A673 (cell line): ENCODE data around the gene KCNRG. TPM values are rescaled to one million over a fixed set of nuclear protein-coding genes. Genes with fewer than 3 reads are reported as not detected.
A peak's percentile ranks its signal among the peaks of the same experiment; 100 is the strongest.

Experiments used
- BruUV-seq: library from RNA; stranded (reverse); fragments of 400-500 nt; replicated peaks from 2 replicates; lab custom pipeline; 2021; lab: Mats Ljungman, UMichigan
- CTCF ChIA-PET: fragments of 300-600 bp; sonication (Branson Sonifier 250); formaldehyde crosslinking; loops from one replicate; lab custom pipeline; 2022; ENCODE audit warnings: antibody characterized with exemption; lab: Charles Lee
- POLR2A ChIA-PET: fragments of 300-600 bp; sonication (Branson Sonifier 250); formaldehyde crosslinking; loops from one replicate; lab custom pipeline; 2022; ENCODE audit warnings: antibody characterized with exemption; ENCODE audit not compliant: low non-redundant PET; lab: Charles Lee
- DNase-seq: peaks from one replicate; pipeline ENCODE4 v3.0.0-alpha.2; 2015; ENCODE audit warnings: low spot score
- H3K27ac ChIP-seq: fragments of 200-600 bp; sonication (generic); 2 replicates; pipeline ENCODE4 v1.5.1; 2016; ENCODE audit warnings: mixed run types, low read depth, mild to moderate bottlenecking, mixed read lengths, antibody characterized with exemption, low read length; ENCODE audit not compliant: poor library complexity, severe bottlenecking
- H3K27me3 ChIP-seq: fragments of 200-600 bp; sonication (generic); replicated peaks from 2 replicates; pipeline ENCODE4 v1.6.1; 2017; ENCODE audit warnings: mixed run types, low read depth, mild to moderate bottlenecking, mixed read lengths, antibody characterized with exemption, low read length; ENCODE audit not compliant: insufficient read depth, poor library complexity
- H3K36me3 ChIP-seq: fragments of 200-600 bp; sonication (generic); 2 replicates; pipeline ENCODE4 v1.6.1; 2016; ENCODE audit warnings: mixed run types, mild to moderate bottlenecking, mixed read lengths, antibody characterized with exemption, low read length; ENCODE audit not compliant: insufficient read depth, poor library complexity, severe bottlenecking
- H3K4me1 ChIP-seq: fragments of 200-600 bp; sonication (generic); 2 replicates; pipeline ENCODE4 v1.6.1; 2017; ENCODE audit warnings: mixed run types, mild to moderate bottlenecking, mixed read lengths, antibody characterized with exemption, low read length; ENCODE audit not compliant: insufficient read depth, poor library complexity, severe bottlenecking
- H3K4me3 ChIP-seq: fragments of 200-600 bp; sonication (generic); 2 replicates; pipeline ENCODE4 v1.5.1; 2016; ENCODE audit warnings: low read depth, mixed run types, mild to moderate bottlenecking, mixed read lengths, low read length; ENCODE audit not compliant: poor library complexity, severe bottlenecking
- H3K9me3 ChIP-seq: fragments of 200-600 bp; sonication (generic); 2 replicates; pipeline ENCODE4 v1.6.1; 2016; ENCODE audit warnings: mixed run types, low read depth, mild to moderate bottlenecking, mixed read lengths, antibody characterized with exemption, low read length; ENCODE audit not compliant: poor library complexity, severe bottlenecking
- CTCF ChIP-seq: fragments of 300-800, 200-600 bp; sonication (generic); conservative IDR thresholded peaks from 2 replicates; pipeline ENCODE4 v1.5.1; 2017; ENCODE audit warnings: low read depth, mild to moderate bottlenecking, antibody characterized with exemption, low read length, moderate library complexity, mixed read lengths
- EZH2 ChIP-seq: fragments of 200-600 bp; sonication (generic); IDR thresholded peaks from 2 replicates; pipeline ENCODE4 v1.6.1; 2017; ENCODE audit warnings: borderline replicate concordance, low read depth, mild to moderate bottlenecking, mixed read lengths, antibody characterized with exemption, low read length; ENCODE audit not compliant: poor library complexity, severe bottlenecking
- intact Hi-C: fragments of 100-400 bp; cut with micrococcal nuclease; formaldehyde crosslinking; loops from one replicate; pipeline ENCODE4 v1.10.0; 2022; ENCODE audit not compliant: unreplicated experiment
- total RNA-seq: library from RNA; stranded (reverse); gene quantifications from 2 replicates; pipeline ENCODE4 v1.2.3, GENCODE V29; 2021

Gene KCNRG
- total RNA-seq, 1 experiment from 2014 or later: 2.1 TPM

GRCh38 chr13:49993111-49993510 lies 22.1 kb upstream of the KCNRG start:
- TF ChIP-seq EZH2 (no peak), CTCF (no peak)
- CTCF ChIA-PET: no interaction called here
- BruUV-seq: no TSS peak
- no peak for DNase-seq
- peaks cover 2% of the 10 kb centered on the region for H3K36me3 ChIP-seq
- no peak overlapping the region for H3K4me3 ChIP-seq
- no peak overlapping the region for H3K27ac ChIP-seq
- no peaks in the 10 kb centered on the region for H3K9me3 ChIP-seq
- intact Hi-C loops: no loop called here
- H3K4me1 ChIP-seq: peaks cover 7% of the 10 kb centered on the region
- H3K27me3 ChIP-seq: no peaks in the 10 kb centered on the region
- POLR2A ChIA-PET: no interaction called here

DNA sequence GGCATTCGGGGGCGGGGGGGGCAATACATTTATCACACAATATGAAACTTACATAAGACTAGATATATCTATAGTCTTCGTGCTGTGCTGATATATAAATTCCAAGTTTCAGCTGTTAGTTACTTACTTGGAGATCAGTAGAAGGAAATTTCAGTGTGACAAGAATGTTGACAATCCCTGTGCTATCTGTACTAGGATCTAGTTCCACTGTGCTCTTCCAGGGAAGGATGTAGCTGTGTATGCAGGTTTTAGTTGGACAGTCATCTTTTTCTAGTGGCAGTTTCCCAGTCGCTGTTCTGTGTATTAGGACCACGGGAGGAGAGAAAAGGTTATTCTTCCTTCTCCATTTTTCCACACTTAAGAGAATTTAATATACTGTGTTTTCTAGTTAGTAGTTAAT lies 21.6 kb upstream of the KCNRG start:
- Histone ChIP-seq H3K27ac (no peak overlapping the region), H3K4me3 (no peak overlapping the region), H3K4me1 (peaks cover 10% of the 10 kb centered on the region), H3K9me3 (no peaks in the 10 kb centered on the region), H3K27me3 (no peaks in the 10 kb centered on the region), H3K36me3 (peaks cover 8% of the 10 kb centered on the region)
- CTCF ChIA-PET: interaction anchor here (1.0 kb wide), 1 partner anchor 17 kb away, joined by 3 read pairs; no protein-coding TSS in a partner anchor
- TF ChIP-seq EZH2 (no peak), CTCF (no peak)
- POLR2A ChIA-PET: no interaction called here
- BruUV-seq: no TSS peak
- no peak for DNase-seq
- intact Hi-C loops: no loop called here

GRCh38 chr13:49995625-49996101 lies 19.6 kb upstream of the KCNRG start:
- TSS peak; percentile 72 for BruUV-seq

More at GRCh38 chr13:49995625-49996101, 19.6 kb upstream of the KCNRG start:
- Histone ChIP-seq H3K4me1 (peaks cover 23% of the 10 kb centered on the region), H3K9me3 (no peaks in the 10 kb centered on the region), H3K4me3 (peak overlapping the region; percentile 81), H3K36me3 (peaks cover 27% of the 10 kb centered on the region), H3K27me3 (no peaks in the 10 kb centered on the region), H3K27ac (peak overlapping the region; percentile 94)
- TF ChIP-seq CTCF (no peak), EZH2 (no peak)
- no peak for DNase-seq
- intact Hi-C loops: loop anchor here (2.0 to 5.0 kb wide), 2 partner anchors 87 to 537 kb away; no protein-coding TSS in a partner anchor
- CTCF ChIA-PET: no interaction called here
- POLR2A ChIA-PET: no interaction called here
